Gastroesophageal sphincter (tissue), 4 donors: ENCODE results near the gene ARL13B. TPM values are rescaled to one million over a fixed set of nuclear protein-coding genes. Genes with fewer than 3 reads are reported as not detected.
"Not testable (repeated sequence)": the region's sequence is repeated elsewhere in the genome, so short reads cannot be mapped to it uniquely, and the experiment has no call there.

Experiments used
- ATAC-seq: fragments of 150-250 bp; one replicate; pipeline ENCODE4 v1.9.1; 2016; ENCODE audit warnings: mild to moderate bottlenecking, moderate library complexity
- H3K27ac ChIP-seq, 4 donors: fragments of 200-600 bp; sonication (generic) in 3 of 4; 1 replicate in 3 of 4; 2 replicates in 1 of 4; pipeline ENCODE4 v1.5.1; 2016 to 2019
- H3K27me3 ChIP-seq: fragments of 200-600 bp; sonication (generic); one replicate; pipeline ENCODE4 v1.5.1; 2019
- H3K36me3 ChIP-seq, 2 donors: fragments of 200-600 bp; sonication (generic); one replicate each; pipeline ENCODE4 v1.5.1; 2019; ENCODE audit warnings: control low read depth in 1 of 2
- H3K4me1 ChIP-seq, 3 donors: fragments of 200-600 bp; sonication (generic); 1 replicate in 2 of 3; 2 replicates in 1 of 3; pipeline ENCODE4 v1.5.1; 2016 to 2019; ENCODE audit warnings: control low read depth in 2 of 3
- H3K4me3 ChIP-seq, 2 donors: fragments of 200-600 bp; sonication (generic); one replicate each; pipeline ENCODE4 v1.5.1; 2019; ENCODE audit warnings: mild to moderate bottlenecking in 1 of 2, moderate library complexity in 1 of 2
- H3K9me3 ChIP-seq, 3 donors: fragments of 200-600 bp; sonication (generic); one replicate each; pipeline ENCODE4 v1.5.1; 2017 to 2019; ENCODE audit warnings: control low read depth in 2 of 3
- EP300 ChIP-seq: sonication (generic); formaldehyde crosslinking; IDR thresholded peaks from one replicate; pipeline ENCODE4 v1.6.1; 2017; ENCODE audit warnings: antibody characterized with exemption, mild to moderate bottlenecking
- POLR2A ChIP-seq, 2 donors: fragments of 450-650 bp; IDR thresholded peaks; one replicate each; pipeline ENCODE4 v1.6.1; 2017; ENCODE audit warnings: antibody characterized with exemption in 2 of 2, mild to moderate bottlenecking in 2 of 2, moderate library complexity in 1 of 2
- POLR2AphosphoS5 ChIP-seq: sonication (generic); formaldehyde crosslinking; IDR thresholded peaks from one replicate; pipeline ENCODE4 v1.6.1; 2017; ENCODE audit warnings: antibody characterized with exemption
- WGBS, 2 donors: methylation state at CpG; one replicate each; pipeline ENCODE4 v1.1.5; 2018; ENCODE audit warnings: low coverage in 1 of 2; 5-methylcytosine and 5-hydroxymethylcytosine counted together
- total RNA-seq, 4 donors: library from RNA; depleted of rRNA; stranded (reverse); fragments of >200 nt; gene quantifications; one replicate each; pipeline ENCODE4 v1.1.0, GENCODE V29; 2016
- TF ChIP-seq, protein P1 (sequence below), 4 experiments: fragments of 200-600 bp in 2 of 4; fragments of 450-650 bp in 2 of 4; sonication (generic) in 1 of 4; IDR thresholded peaks; one replicate each; pipeline ENCODE4 v1.5.1; 2017 to 2019; ENCODE audit warnings: antibody characterized with exemption in 4 of 4, mild to moderate bottlenecking in 2 of 4, moderate library complexity in 2 of 4

The ARL13B gene
- total RNA-seq, 4 donors from 2014 or later = 10.8 to 22.5 (median 15.3) TPM

GRCh38 chr3:93961026-93961425, 18.9 kb upstream of the ARL13B start:
- ATAC-seq = no peak
- WGBS, 2 donors = 75 to 91% methylated on average over 1 of the region's 1 CpG
- H3K27me3 ChIP-seq = no peaks in the 10 kb centered on the region
- no peaks in the 10 kb centered on the region for H3K9me3 ChIP-seq
- no peak overlapping the region for H3K4me3 ChIP-seq
- no peak for TF ChIP-seq EP300
- TF ChIP-seq, protein P1, sequence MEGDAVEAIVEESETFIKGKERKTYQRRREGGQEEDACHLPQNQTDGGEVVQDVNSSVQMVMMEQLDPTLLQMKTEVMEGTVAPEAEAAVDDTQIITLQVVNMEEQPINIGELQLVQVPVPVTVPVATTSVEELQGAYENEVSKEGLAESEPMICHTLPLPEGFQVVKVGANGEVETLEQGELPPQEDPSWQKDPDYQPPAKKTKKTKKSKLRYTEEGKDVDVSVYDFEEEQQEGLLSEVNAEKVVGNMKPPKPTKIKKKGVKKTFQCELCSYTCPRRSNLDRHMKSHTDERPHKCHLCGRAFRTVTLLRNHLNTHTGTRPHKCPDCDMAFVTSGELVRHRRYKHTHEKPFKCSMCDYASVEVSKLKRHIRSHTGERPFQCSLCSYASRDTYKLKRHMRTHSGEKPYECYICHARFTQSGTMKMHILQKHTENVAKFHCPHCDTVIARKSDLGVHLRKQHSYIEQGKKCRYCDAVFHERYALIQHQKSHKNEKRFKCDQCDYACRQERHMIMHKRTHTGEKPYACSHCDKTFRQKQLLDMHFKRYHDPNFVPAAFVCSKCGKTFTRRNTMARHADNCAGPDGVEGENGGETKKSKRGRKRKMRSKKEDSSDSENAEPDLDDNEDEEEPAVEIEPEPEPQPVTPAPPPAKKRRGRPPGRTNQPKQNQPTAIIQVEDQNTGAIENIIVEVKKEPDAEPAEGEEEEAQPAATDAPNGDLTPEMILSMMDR (IDR thresholded peaks at IDR 0.05) = no peak
- TF ChIP-seq POLR2A (IDR thresholded peaks at IDR 0.05) = no peak
- no peak for TF ChIP-seq POLR2AphosphoS5
- H3K27ac ChIP-seq = no peak overlapping the region
- H3K36me3 ChIP-seq = peaks cover 0 to 5% of the 10 kb centered on the region in 2 donors
- no peaks in the 10 kb centered on the region for H3K4me1 ChIP-seq

- H3K27me3 ChIP-seq = no peaks in the 10 kb centered on the region
- ATAC-seq = no peak
- no peak overlapping the region for H3K27ac ChIP-seq
- no peaks in the 10 kb centered on the region for H3K9me3 ChIP-seq
- 78 to 79% methylated on average over 1 of the region's 1 CpG for WGBS, 2 donors
- TF ChIP-seq, protein P1 (IDR thresholded peaks at IDR 0.05) = no peak
- TF ChIP-seq EP300 (no peak), POLR2AphosphoS5 (no peak), POLR2A (IDR thresholded peaks at IDR 0.05) (no peak)
- peaks cover 0 to 5% of the 10 kb centered on the region in 2 donors for H3K36me3 ChIP-seq
- no peaks in the 10 kb centered on the region for H3K4me1 ChIP-seq
- H3K4me3 ChIP-seq = no peak overlapping the region
These were observed 18.5 kb upstream of the ARL13B start for GRCh38 chr3:93961489-93961888.

DNA sequence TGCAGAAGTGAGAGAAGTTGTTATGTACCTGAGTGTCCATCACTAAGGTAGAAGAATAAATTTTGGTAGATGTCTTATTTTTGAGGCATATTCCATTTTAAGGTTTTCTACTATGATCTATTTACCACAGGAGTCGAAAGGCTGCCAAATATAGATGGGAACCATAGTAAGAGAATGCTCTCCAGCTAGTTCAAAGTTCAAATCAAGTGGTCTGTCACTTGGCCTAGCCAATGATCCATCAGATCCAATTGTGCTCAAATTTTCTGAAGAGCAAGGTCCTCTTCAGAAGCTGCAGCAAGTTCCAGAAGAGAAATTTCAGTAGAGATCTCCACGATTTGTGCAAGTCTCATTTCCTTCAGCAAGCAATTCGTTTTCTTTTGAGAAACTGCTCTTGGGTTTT, 17.2 kb upstream of the ARL13B start:
- H3K27me3 ChIP-seq = no peaks in the 10 kb centered on the region
- H3K4me1 ChIP-seq = no peaks in the 10 kb centered on the region
- no peak overlapping the region for H3K4me3 ChIP-seq
- H3K27ac ChIP-seq = no peak overlapping the region
- H3K36me3 ChIP-seq = peaks cover 0 to 5% of the 10 kb centered on the region in 2 donors
- no peak for ATAC-seq
- 91 to 92% methylated on average over 3 of the region's 3 CpGs for WGBS, 2 donors
- no peaks in the 10 kb centered on the region for H3K9me3 ChIP-seq
- no peak for TF ChIP-seq POLR2A (IDR thresholded peaks at IDR 0.05)
- no peak for TF ChIP-seq POLR2AphosphoS5
- TF ChIP-seq EP300 = no peak
- TF ChIP-seq, protein P1 (IDR thresholded peaks at IDR 0.05) = no peak

DNA sequence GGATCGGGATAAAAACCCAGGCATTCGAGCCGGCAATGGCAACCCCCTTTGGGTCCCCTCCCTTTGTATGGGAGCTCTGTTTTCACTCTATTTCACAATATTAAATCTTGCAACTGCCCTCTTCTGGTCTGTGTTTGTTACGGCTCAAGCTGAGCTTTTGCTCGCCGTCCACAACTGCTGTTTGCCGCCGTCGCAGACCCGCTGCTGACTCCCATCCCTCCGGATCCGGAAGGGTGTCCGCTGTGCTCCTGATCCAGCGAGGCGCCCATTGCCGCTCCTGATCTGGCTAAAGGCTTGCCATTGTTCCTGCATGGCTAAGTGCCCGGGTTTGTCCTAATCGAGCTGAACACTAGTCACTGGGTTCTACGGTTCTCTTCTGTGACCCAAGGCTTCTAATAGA, 14.8 kb upstream of the ARL13B start:
- H3K36me3 ChIP-seq, ATAC-seq, H3K27ac ChIP-seq, H3K9me3 ChIP-seq, H3K27me3 ChIP-seq, H3K4me3 ChIP-seq, H3K4me1 ChIP-seq: not testable (repeated sequence)
- WGBS, 2 donors = 94 to 99% methylated on average over 6 to 11 of the region's 19 CpGs

GRCh38 chr3:93969443-93969842, 10.5 kb upstream of the ARL13B start:
- Histone ChIP-seq H3K9me3 (no peaks in the 10 kb centered on the region), H3K36me3 (no peaks in the 10 kb centered on the region), H3K4me3 (no peak overlapping the region), H3K27ac (no peak overlapping the region), H3K4me1 (peaks cover 0 to 28% (median 2%) of the 10 kb centered on the region in 3 donors), H3K27me3 (no peaks in the 10 kb centered on the region)
- 45 to 83% methylated on average over 2 to 3 of the region's 3 CpGs for WGBS, 2 donors
- ATAC-seq = no peak
- no peak for TF ChIP-seq POLR2A (IDR thresholded peaks at IDR 0.05)
- TF ChIP-seq, protein P1 (IDR thresholded peaks at IDR 0.05) = no peak

- H3K4me1 ChIP-seq = peaks cover 0 to 29% (median 3%) of the 10 kb centered on the region in 3 donors
- no peaks in the 10 kb centered on the region for H3K9me3 ChIP-seq
- H3K27me3 ChIP-seq = no peaks in the 10 kb centered on the region
- no peak overlapping the region for H3K27ac ChIP-seq
- TF ChIP-seq EP300 = no peak
- TF ChIP-seq, protein P1 (IDR thresholded peaks at IDR 0.05) = no peak
- TF ChIP-seq POLR2A (IDR thresholded peaks at IDR 0.05) = no peak
- no peak for TF ChIP-seq POLR2AphosphoS5
- ATAC-seq = no peak
- no peak overlapping the region for H3K4me3 ChIP-seq
- WGBS, 2 donors = 83% methylated on average over 1 of the region's 1 CpG; no CpG with 5 or more reads in 1 of the 2 donors
- no peaks in the 10 kb centered on the region for H3K36me3 ChIP-seq
These were observed 10.0 kb upstream of the ARL13B start for GRCh38 chr3:93969997-93970396.
